Endodermal cell (in vitro differentiated cells): ENCODE results near the gene CREM. TPM values are rescaled to one million over a fixed set of nuclear protein-coding genes. Genes with fewer than 3 reads are reported as not detected.

Source experiments
- DNase-seq: peaks from one replicate; pipeline ENCODE4 v3.0.0-alpha.2; 2017
- H3K27ac ChIP-seq: 2 replicates; pipeline ENCODE4 v1.5.1; 2013; ENCODE audit warnings: mild to moderate bottlenecking, low read depth, low read length, moderate library complexity
- H3K27me3 ChIP-seq: 2 replicates; pipeline ENCODE4 v1.6.1; 2013; ENCODE audit warnings: mild to moderate bottlenecking, low read length, moderate library complexity; ENCODE audit not compliant: insufficient read depth, control insufficient read depth, poor library complexity, severe bottlenecking
- H3K36me3 ChIP-seq: 2 replicates; pipeline ENCODE4 v1.7.0; 2013; ENCODE audit warnings: mild to moderate bottlenecking, low read length, moderate library complexity; ENCODE audit not compliant: control insufficient read depth, insufficient read depth
- H3K4me1 ChIP-seq: one replicate; pipeline ENCODE4 v1.7.0; 2013; ENCODE audit warnings: low read length; ENCODE audit not compliant: control insufficient read depth, insufficient read depth
- H3K4me3 ChIP-seq: 2 replicates; pipeline ENCODE4 v1.5.1; 2013; ENCODE audit warnings: mild to moderate bottlenecking, low read length, moderate library complexity
- H3K9ac ChIP-seq: 2 replicates; pipeline ENCODE4 v1.6.1; 2013; ENCODE audit warnings: mild to moderate bottlenecking, low read length, moderate library complexity; ENCODE audit not compliant: poor library complexity, severe bottlenecking; ENCODE audit errors: extremely low read depth
- H3K9me3 ChIP-seq: 2 replicates; pipeline ENCODE4 v1.6.1; 2013; ENCODE audit warnings: mild to moderate bottlenecking, low read length, moderate library complexity; ENCODE audit not compliant: control insufficient read depth
- H3K27ac Mint-ChIP-seq: 2 replicates; pipeline ENCODE4 v1.8.0; 2020; ENCODE audit warnings: mixed read lengths
- H3K27me3 Mint-ChIP-seq: 2 replicates; pipeline ENCODE4 v1.8.0; 2021; ENCODE audit warnings: mild to moderate bottlenecking, mixed read lengths; ENCODE audit not compliant: insufficient read depth
- H3K36me3 Mint-ChIP-seq: 2 replicates; pipeline ENCODE4 v1.8.0; 2020; ENCODE audit warnings: low read depth, mixed read lengths
- H3K4me1 Mint-ChIP-seq: 2 replicates; pipeline ENCODE4 v1.8.0; 2020; ENCODE audit warnings: mixed read lengths
- H3K4me3 Mint-ChIP-seq: 2 replicates; pipeline ENCODE4 v1.8.0; 2020; ENCODE audit warnings: mild to moderate bottlenecking, moderate library complexity, mixed read lengths
- H3K9me3 Mint-ChIP-seq: 2 replicates; pipeline ENCODE4 v1.8.0; 2020; ENCODE audit warnings: mild to moderate bottlenecking, mixed read lengths
- CTCF ChIP-seq: fragments of 200-600 bp; sonication (generic); conservative IDR thresholded peaks from 2 replicates; pipeline ENCODE4 v1.5.0; 2021; ENCODE audit warnings: antibody characterized with exemption, mild to moderate bottlenecking
- WGBS, 2 experiments: methylation state at CpG; one replicate each; pipeline versions ENCODE4 v1.1.5 to v1.1.7; 2013; ENCODE audit warnings: missing lambda C conversion rate in 2 of 2, mixed read lengths in 1 of 2; ENCODE audit not compliant: insufficient coverage in 1 of 2, insufficient read length in 1 of 2; 5-methylcytosine and 5-hydroxymethylcytosine counted together
- total RNA-seq, 2 donors: library from RNA; stranded (reverse); fragmentation: NEBNext Ultra II Directional in 1 of 2; extraction: Animal tissue kit (Norgen Biotek cat#: 25700) in 1 of 2; gene quantifications; 2 replicates in 1 of 2; 3 replicates in 1 of 2; pipeline ENCODE4 v1.2.1, GENCODE V29; 2021

The CREM gene
- total RNA-seq, 2 donors from 2014 or later = 31.5 to 35.3 TPM

GRCh38 chr10:35208536-35208935 lies 81.9 kb downstream of the CREM start:
- H3K27ac ChIP-seq = no peak overlapping the region
- no peaks in the 10 kb centered on the region for H3K4me1 ChIP-seq
- no peak for TF ChIP-seq CTCF
- Mint-ChIP-seq H3K27me3 (no peaks in the 10 kb centered on the region), H3K4me3 (no peak overlapping the region), H3K4me1 (peaks cover 41% of the 10 kb centered on the region), H3K36me3 (peaks cover 8% of the 10 kb centered on the region), H3K27ac (no peak overlapping the region), H3K9me3 (no peaks in the 10 kb centered on the region)
- no peaks in the 10 kb centered on the region for H3K36me3 ChIP-seq
- H3K9me3 ChIP-seq = no peaks in the 10 kb centered on the region
- WGBS, 2 experiments = 95 to 98% methylated on average over 5 of the region's 5 CpGs
- no peak for DNase-seq
- no peaks in the 10 kb centered on the region for H3K27me3 ChIP-seq
- H3K9ac ChIP-seq = no peak overlapping the region
- H3K4me3 ChIP-seq = no peak overlapping the region

GRCh38 chr10:35208949-35209613 lies 82.4 kb downstream of the CREM start:
- TF ChIP-seq CTCF = no peak

GRCh38 chr10:35210961-35211360 lies 84.3 kb downstream of the CREM start:
- H3K27me3 Mint-ChIP-seq = no peaks in the 10 kb centered on the region

More at GRCh38 chr10:35208949-35209613, 82.4 kb downstream of the CREM start:
- Mint-ChIP-seq H3K27ac (no peak overlapping the region), H3K27me3 (no peaks in the 10 kb centered on the region), H3K9me3 (no peaks in the 10 kb centered on the region), H3K4me3 (no peak overlapping the region), H3K36me3 (peaks cover 8% of the 10 kb centered on the region), H3K4me1 (peaks cover 41% of the 10 kb centered on the region)
- no peaks in the 10 kb centered on the region for H3K36me3 ChIP-seq
- H3K4me1 ChIP-seq = no peaks in the 10 kb centered on the region
- H3K9ac ChIP-seq = no peak overlapping the region
- no peak for DNase-seq
- no peaks in the 10 kb centered on the region for H3K27me3 ChIP-seq
- no peaks in the 10 kb centered on the region for H3K9me3 ChIP-seq
- 92 to 94% methylated on average over 3 to 6 of the region's 7 CpGs for WGBS, 2 experiments
- H3K4me3 ChIP-seq = no peak overlapping the region
- H3K27ac ChIP-seq = no peak overlapping the region

More at GRCh38 chr10:35210961-35211360, 84.3 kb downstream of the CREM start:
- Histone ChIP-seq H3K9me3 (no peaks in the 10 kb centered on the region), H3K27me3 (no peaks in the 10 kb centered on the region), H3K36me3 (no peaks in the 10 kb centered on the region), H3K27ac (no peak overlapping the region), H3K4me1 (no peaks in the 10 kb centered on the region), H3K4me3 (no peak overlapping the region), H3K9ac (no peak overlapping the region)
- H3K9me3 Mint-ChIP-seq = no peaks in the 10 kb centered on the region
- H3K27ac Mint-ChIP-seq = peak overlapping the region; percentile 72
- TF ChIP-seq CTCF = no peak
- peak; percentile 49 for DNase-seq
- WGBS, 2 experiments = 75 to 85% methylated on average over 4 to 6 of the region's 6 CpGs
- no peak overlapping the region for H3K4me3 Mint-ChIP-seq
- H3K36me3 Mint-ChIP-seq = peaks cover 8% of the 10 kb centered on the region
- H3K4me1 Mint-ChIP-seq = peaks cover 41% of the 10 kb centered on the region
